GM18909 (cell line): ENCODE results near the gene UBE4B.
A peak's percentile ranks its signal among the peaks of the same experiment; 100 is the strongest.
"Not testable (repeated sequence)": the region's sequence is repeated elsewhere in the genome, so short reads cannot be mapped to it uniquely, and the experiment has no call there.

Experiments
- ATAC-seq: cut with Tn5 transposase; IDR thresholded peaks from one replicate; pipeline ENCODE4 v1.9.1; 2021; ENCODE audit warnings: mild to moderate bottlenecking; ENCODE audit not compliant: unreplicated experiment, poor library complexity

The UBE4B gene

GRCh38 chr1:10032590-10033358 is at the start of gene UBE4B:
Gene UBE4B, plus strand, starts transcription at chr1:10032958. Its CDS starts 713 bp downstream, at chr1:10033671.
- peak; percentile 97 for ATAC-seq

GRCh38 chr1:9984253-9984652 is 48.5 kb upstream of the UBE4B start:
- no peak for ATAC-seq

GRCh38 chr1:9985001-9985400 is 47.8 kb upstream of the UBE4B start:
- no peak for ATAC-seq

DNA sequence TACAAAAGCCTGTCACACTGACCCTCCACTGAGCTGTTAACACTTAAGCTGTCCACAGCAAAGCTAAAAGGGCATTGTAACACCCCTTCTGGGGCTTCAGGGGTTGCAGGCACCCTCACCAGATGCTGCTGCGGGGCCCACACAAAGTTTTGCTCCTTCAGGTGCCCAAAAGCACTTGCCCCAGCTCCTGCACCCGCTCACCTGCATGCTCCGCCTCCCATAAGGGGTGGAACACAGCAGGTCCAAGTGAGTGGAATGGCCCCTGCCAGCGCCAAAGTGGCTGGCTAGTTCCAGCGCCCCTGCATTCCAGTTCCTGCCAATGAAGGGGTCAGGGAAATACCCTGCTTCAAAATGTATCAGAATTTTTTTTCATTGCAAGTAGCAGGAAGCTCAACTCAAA is 43.0 kb upstream of the UBE4B start:
- no peak for ATAC-seq

DNA sequence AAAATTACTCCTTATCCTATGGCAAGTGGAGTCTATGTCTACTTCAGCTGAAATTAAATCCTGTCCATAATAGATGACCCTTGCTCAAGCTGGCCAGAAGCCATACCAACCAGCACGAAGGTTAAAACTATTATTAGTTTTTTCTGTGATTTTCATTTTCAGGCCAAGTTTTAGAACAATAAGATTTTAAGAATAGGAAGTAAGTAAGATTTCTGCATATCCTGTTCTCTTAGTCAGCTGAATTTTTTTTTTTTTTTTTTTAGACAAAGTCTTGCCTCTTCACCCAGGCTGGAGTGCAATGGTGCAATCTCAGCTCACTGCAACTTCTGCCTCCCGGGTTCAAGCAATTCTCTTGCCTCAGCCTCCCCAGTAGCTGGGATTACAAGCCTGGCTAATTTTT is 41.8 kb upstream of the UBE4B start:
- ATAC-seq, result no peak

- ATAC-seq, result no peak
Measured at GRCh38 chr1:9992910-9993309, 39.8 kb upstream of the UBE4B start.

GRCh38 chr1:9993561-9994075 is 39.1 kb upstream of the UBE4B start:
- ATAC-seq, result no peak

- ATAC-seq, result no peak
Measured at GRCh38 chr1:9996624-9997582, 35.9 kb upstream of the UBE4B start, which contains the start of gene RBP7. Gene RBP7, plus strand, starts transcription at chr1:9997228. Its CDS starts 31 bp downstream, at chr1:9997259.

- no peak for ATAC-seq
Measured at GRCh38 chr1:10001016-10001665, 31.6 kb upstream of the UBE4B start.

DNA sequence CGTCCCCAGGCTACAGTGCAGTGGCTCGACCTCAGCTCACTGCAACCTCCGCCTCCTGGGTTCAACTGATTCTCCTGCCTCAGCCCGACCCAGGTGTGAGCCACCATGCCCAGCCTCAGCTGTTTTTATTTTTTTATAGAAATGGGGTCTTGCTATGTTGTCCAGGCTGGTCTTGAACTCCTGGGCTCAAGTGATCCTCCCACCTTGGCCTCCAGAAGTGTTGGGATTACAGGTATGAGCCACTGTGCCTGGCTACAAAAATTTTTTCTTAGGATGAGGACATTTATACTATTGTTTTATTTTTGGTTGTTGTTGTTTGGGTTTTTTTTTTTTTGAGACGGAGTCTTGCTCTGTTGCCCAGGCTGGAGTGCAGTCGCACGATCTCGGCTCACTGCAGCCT is 27.5 kb upstream of the UBE4B start:
- not testable (repeated sequence) for ATAC-seq

DNA sequence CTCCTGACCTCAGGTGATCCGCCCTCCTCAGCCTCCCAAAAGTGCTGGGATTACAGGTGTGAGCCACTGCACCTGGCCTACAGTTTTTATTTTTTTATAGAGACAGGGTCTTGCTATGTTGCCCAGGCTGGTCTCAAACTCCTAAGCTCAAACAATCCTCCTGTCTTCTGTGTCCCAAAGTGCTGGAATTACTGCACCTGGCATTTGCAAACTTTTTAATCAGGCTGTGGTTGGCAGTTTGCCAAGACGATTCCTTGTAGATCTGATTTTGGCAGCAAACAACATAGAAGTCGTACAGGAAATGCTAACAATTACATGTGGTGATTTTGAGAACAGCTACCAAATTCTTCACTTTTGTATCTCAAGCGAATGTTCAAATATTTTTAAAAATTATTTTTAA is 25.6 kb upstream of the UBE4B start:
- ATAC-seq, result no peak

DNA sequence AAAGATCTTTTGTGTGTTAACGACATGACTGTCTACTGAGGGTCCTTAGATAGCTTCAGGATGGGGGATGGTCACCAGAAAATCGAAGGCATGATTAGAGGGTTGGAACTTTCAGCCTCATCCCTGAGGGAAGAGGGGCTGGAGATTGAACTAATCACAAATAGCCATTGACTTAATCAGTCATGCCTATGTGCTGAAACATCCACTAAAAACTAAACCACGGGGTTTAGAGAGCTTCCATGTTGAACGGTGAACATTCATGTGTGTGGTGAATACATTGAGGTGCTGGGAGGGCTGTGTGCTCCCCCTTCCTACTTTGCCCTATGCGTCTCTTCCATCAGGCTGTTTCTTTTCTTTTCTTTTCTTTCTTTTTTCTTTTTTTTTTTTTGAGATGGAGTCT is 18.7 kb upstream of the UBE4B start:
- no peak for ATAC-seq

DNA sequence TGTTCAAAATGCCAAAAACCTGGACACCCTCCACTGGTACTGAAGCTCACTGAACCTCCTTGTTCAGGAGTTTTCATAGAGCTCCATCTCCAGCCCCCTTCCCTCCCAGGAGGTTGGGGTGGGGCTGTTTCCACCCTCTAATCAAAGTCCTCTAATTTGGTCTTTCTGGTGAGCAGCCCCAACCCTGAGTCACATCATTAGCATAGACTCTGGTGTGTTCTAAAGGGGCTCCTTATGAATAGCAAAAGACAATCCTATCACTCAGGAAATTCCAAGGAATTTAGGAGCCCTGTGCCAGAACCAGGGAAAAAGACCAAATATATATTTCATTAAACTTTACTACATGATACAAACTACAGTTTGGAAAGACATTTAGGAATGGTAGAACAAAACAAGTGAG is 13.2 kb upstream of the UBE4B start:
- no peak for ATAC-seq

- ATAC-seq, result no peak
Measured at GRCh38 chr1:10020086-10020485, 12.7 kb upstream of the UBE4B start.

DNA sequence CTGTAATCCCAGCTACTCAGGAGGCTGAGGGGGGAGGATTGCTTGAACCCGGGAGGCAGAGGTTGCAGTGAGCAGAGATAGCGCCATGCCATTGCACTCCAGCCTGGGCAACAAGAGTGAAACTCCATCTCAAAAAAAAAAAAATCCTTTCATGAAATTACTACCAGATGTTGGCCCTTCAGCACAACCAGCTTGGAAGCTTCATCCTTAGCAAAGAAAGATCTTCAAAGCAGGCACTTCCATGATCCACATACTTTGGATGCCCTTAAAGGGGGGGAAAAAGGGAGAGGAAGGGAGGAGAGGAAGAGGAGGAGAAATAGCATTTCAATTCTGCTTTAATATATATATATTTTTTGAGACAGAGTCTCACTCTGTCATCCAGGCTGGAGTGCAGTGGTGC is 12.1 kb upstream of the UBE4B start:
- not testable (repeated sequence) for ATAC-seq

- not testable (repeated sequence) for ATAC-seq
Measured at GRCh38 chr1:10021992-10022391, 10.8 kb upstream of the UBE4B start.

GRCh38 chr1:10022656-10023055 is 10.1 kb upstream of the UBE4B start:
- ATAC-seq, result no peak

DNA sequence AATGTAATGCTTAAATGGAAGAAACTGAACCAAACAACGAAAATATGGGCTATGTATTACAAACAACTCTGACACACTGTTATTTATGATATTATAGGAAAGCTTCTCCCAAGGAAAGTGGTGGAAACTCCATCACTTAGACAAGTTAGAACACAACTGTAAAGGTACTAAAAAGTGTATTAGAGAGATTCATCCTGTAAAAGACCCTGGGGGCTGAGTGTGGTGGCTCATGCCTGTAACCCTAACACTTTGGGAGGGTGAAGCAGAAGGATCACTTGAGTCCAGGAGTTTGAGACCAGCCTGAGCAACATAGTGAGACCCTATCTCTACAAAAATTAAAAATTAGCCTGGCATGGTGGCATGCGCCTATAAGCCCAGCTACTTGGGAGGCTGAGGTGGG is 7.4 kb upstream of the UBE4B start:
- ATAC-seq, result no peak

DNA sequence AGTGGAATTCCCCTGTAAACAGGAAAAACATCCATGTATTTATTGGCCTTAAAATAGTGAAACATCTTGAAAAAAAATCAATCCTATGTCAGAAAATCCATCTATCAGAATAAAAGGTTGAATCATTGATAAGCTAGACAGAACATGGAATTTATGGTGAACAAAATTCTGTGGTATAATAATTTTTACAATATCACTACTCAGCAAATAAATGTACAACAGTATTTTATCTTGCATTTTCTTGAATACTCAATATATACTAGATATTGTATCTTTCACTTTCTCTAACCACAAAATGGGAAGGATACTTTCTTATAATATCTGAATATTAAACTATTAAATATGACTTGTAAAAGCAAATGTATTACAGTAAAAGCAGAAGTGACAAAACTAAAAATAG is 5.7 kb upstream of the UBE4B start:
- no peak for ATAC-seq

- ATAC-seq, result not testable (repeated sequence)
Measured at GRCh38 chr1:10028956-10029500, 3.7 kb upstream of the UBE4B start.
